ENCODE measurements around the gene NPR2. TPM values are rescaled to one million over a fixed set of nuclear protein-coding genes. Genes with fewer than 3 reads are reported as not detected.

Gene NPR2
- total RNA-seq, result 11.4 and 19.5 TPM in 2 replicates

GRCh38 chr9:35791297-35791921 is at the start of gene NPR2:
TSS of gene NPR2 (plus strand) at chr9:35791591. CDS start at chr9:35792409, 818 bp downstream.

DNA sequence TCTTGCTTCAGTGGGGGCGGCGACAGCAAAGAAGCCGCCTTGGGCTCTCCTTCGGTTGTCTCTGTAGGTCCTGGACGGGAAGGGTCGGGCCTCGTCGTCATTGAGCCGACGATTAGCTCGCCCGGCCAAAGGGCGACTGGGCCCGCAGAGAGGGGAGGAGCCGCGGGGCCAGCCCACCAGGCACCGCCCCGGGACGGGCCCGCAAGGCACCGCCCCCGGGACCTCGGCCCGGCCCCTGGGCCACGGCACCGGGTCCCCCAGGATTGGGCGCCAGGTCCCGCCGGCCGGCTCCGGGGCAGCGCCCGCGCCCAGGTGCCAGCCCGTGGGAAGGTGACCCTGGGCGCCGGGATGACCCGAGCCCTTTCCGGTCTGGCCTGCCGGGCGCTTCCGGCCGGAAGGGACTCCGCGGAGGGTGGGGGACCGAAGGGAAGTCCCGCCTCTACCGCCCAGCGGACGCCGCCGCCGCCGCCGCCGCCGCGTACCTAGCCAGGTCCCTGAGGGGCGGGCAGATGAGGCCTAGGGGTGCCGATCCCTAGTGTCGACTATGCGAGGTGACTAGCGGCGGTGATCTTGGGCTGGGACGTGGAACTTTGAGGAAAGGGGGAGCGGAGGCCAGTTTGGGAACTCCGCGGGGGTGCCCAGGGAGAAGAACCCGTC is 42.4 kb upstream of the NPR2 start, which contains the start of the genes GBA2 and RGP1:
TSS of gene GBA2 (minus strand) at position 371 of the 657 bp plus-strand sequence. CDS start 524 bp downstream, outside the sequence.
TSS of gene RGP1 (plus strand) at position 430 of the 657 bp plus-strand sequence. CDS start 469 bp downstream, outside the sequence.

GRCh38 chr9:35754264-35754663 is 37.1 kb upstream of the NPR2 start, which contains the start of gene MSMP:
TSS of gene MSMP (minus strand) at chr9:35754276. CDS start at chr9:35754129, 147 bp downstream.

GRCh38 chr9:35812025-35812602 is 20.7 kb downstream of the NPR2 start, which contains the start of gene SPAG8:
TSS of gene SPAG8 (minus strand) at chr9:35812262. CDS start at chr9:35812147, 115 bp downstream.

DNA sequence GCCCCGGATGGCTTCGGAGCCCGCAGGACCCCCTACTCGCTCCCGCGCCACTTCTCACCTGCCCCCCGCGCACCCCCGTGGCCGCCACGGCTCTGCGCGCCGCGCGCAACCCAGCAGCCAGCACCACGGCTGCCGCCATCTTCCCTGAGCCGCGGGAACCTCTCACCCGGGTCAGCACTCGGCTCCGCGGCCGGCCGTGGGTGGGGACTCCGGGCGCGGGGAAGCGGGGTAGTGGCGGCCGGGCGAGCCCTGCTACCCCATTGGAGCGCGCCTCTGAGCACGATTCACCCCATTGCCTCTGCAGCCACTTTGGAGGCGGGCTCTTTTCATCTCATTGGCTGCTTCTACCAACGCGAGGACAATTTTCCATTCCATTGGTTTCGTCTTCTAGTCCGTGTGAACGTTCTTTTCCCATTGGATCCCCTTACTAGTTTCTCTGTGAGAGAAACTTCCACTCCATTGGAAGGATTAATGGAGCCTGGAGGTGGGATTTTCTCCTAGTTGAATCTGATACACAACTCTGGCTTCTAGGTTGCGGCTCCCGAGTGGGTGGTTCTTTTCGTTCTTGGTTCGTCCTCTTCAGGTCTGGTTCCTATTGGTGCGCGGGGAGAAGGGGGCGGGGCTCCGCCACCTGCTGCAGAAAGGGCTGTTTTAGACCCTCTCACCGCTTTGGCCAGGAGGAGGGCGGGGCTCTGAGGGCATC is 23.6 kb downstream of the NPR2 start, which contains the start of gene HINT2:
TSS of gene HINT2 (minus strand) at position 202 of the 703 bp plus-strand sequence. CDS start at position 139, 63 bp downstream.

DNA sequence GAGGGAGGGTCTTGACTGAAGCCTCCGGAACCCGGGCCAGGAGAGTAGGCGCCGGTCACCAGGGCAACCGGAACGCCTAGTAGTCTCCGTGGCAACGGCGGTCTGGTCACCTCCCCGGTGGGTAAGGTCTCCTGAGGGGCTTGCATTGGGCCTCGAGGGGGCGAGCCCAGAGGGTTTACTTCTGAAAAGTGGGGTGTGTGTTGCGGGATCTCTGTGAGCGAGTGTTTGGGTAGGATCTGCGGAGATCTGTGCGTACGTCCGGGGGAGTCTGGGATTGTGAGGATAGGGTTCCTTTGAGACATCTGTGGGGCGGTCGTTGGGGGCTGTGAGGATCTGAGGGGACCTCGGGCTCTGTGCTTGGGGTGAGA is 37.3 kb downstream of the NPR2 start, which contains the start of gene FAM221B:
TSS of gene FAM221B (minus strand) at position 17 of the 368 bp plus-strand sequence. CDS start 2,571 bp downstream, outside the sequence.

GRCh38 chr9:35829084-35829763 is 37.8 kb downstream of the NPR2 start, which contains the start of gene TMEM8B:
TSS of gene TMEM8B (plus strand) at chr9:35829228. CDS start at chr9:35829448, 220 bp downstream.

Other genes starting within 250 kb of the NPR2 start
- gene TESK1, start 186.3 kb upstream of the NPR2 start, total RNA-seq, result 3.6 and 4.7 TPM in 2 replicates
- not detected in 2 replicates for gene CD72, start 173.2 kb upstream of the NPR2 start, total RNA-seq
- gene SIT1, start 140.7 kb upstream of the NPR2 start, total RNA-seq, result not detected in 2 replicates
- 14,209 and 20,786 TPM in 2 replicates for gene RMRP, start 133.6 kb upstream of the NPR2 start, total RNA-seq
- gene CCDC107, start 133.3 kb upstream of the NPR2 start, total RNA-seq, result 10.1 and 12.2 TPM in 2 replicates
- 0.97 and 1.5 TPM in 2 replicates for gene ARHGEF39, start 126.4 kb upstream of the NPR2 start, total RNA-seq
- 0.15 TPM in 1 of 2 replicates, not detected in the other for gene CA9, start 117.7 kb upstream of the NPR2 start, total RNA-seq
- 305 and 385 TPM in 2 replicates for gene TPM2, start 101.7 kb upstream of the NPR2 start, total RNA-seq
- 223 and 265 TPM in 2 replicates for gene TLN1, start 59.4 kb upstream of the NPR2 start, total RNA-seq
- 41.9 and 64.9 TPM in 2 replicates for gene CREB3, start 58.9 kb upstream of the NPR2 start, total RNA-seq
- 110 and 138 TPM in 2 replicates for gene GBA2, start 42.4 kb upstream of the NPR2 start, total RNA-seq
- 10.3 and 14.6 TPM in 2 replicates for gene RGP1, start 42.3 kb upstream of the NPR2 start, total RNA-seq
- 91.8 and 187 TPM in 2 replicates for gene MSMP, start 37.3 kb upstream of the NPR2 start, total RNA-seq
- 0.32 TPM in 1 of 2 replicates, not detected in the other for gene SPAG8, start 20.7 kb downstream of the NPR2 start, total RNA-seq
- gene HINT2, start 23.5 kb downstream of the NPR2 start, total RNA-seq, result 22.1 and 23.6 TPM in 2 replicates
- not detected in 2 replicates for gene FAM221B, start 37.1 kb downstream of the NPR2 start, total RNA-seq
- gene TMEM8B, start 37.6 kb downstream of the NPR2 start, total RNA-seq, result under 0.01 and 0.91 TPM in 2 replicates
- not detected in 2 replicates for gene OR13J1, start 78.8 kb downstream of the NPR2 start, total RNA-seq
- gene HRCT1, start 114.6 kb downstream of the NPR2 start, total RNA-seq, result 0.76 and 3.2 TPM in 2 replicates
- 10.3 and 14.3 TPM in 2 replicates for gene SPAAR, start 117.9 kb downstream of the NPR2 start, total RNA-seq
- gene OR2S2, start 166.6 kb downstream of the NPR2 start, total RNA-seq, result not detected in 2 replicates
- 9.1 and 14.7 TPM in 2 replicates for gene RECK, start 245.3 kb downstream of the NPR2 start, total RNA-seq

Measured in epithelial cell of umbilical artery (primary cell).